GM10266 (cell line): ENCODE results near the gene TMEM86B.

Experiments
- DNase-seq: peaks from one replicate; pipeline ENCODE4 v3.0.0; 2012; ENCODE audit errors: extremely low spot score
- CTCF ChIP-seq: IDR thresholded peaks from 2 replicates; pipeline ENCODE4 v1.5.1; 2012; ENCODE audit warnings: mild to moderate bottlenecking, low read depth; ENCODE audit not compliant: control insufficient read depth, insufficient read depth; ENCODE audit errors: missing control alignments

TMEM86B gene

GRCh38 chr19:55256562-55257460, 28.2 kb upstream of the TMEM86B start:
- no peak for DNase-seq

GRCh38 chr19:55255618-55256423, 27.3 kb upstream of the TMEM86B start:
- TF ChIP-seq CTCF, result no peak
- peak; percentile 66 for DNase-seq

More at GRCh38 chr19:55256562-55257460, 28.2 kb upstream of the TMEM86B start:
- no peak for TF ChIP-seq CTCF

- TF ChIP-seq CTCF, result no peak
- DNase-seq, result no peak
These were observed 26.0 kb upstream of the TMEM86B start for GRCh38 chr19:55254625-55254977.

GRCh38 chr19:55253842-55254624, 25.5 kb upstream of the TMEM86B start:
- DNase-seq, result peak; percentile 84
- TF ChIP-seq CTCF, result no peak

- DNase-seq, result no peak
- no peak for TF ChIP-seq CTCF
These were observed 24.4 kb upstream of the TMEM86B start for GRCh38 chr19:55252760-55253663.

- DNase-seq, result peak; percentile 54
- TF ChIP-seq CTCF, result no peak
These were observed 22.9 kb upstream of the TMEM86B start for GRCh38 chr19:55251341-55252081.
